ENCODE measurements around the gene MINDY4. TPM values are rescaled to one million over a fixed set of nuclear protein-coding genes. Genes with fewer than 3 reads are reported as not detected.
A peak's percentile ranks its signal among the peaks of the same experiment; 100 is the strongest.

MINDY4 gene
- total RNA-seq, 1 donor from 2014 or later: 8.5 TPM

DNA sequence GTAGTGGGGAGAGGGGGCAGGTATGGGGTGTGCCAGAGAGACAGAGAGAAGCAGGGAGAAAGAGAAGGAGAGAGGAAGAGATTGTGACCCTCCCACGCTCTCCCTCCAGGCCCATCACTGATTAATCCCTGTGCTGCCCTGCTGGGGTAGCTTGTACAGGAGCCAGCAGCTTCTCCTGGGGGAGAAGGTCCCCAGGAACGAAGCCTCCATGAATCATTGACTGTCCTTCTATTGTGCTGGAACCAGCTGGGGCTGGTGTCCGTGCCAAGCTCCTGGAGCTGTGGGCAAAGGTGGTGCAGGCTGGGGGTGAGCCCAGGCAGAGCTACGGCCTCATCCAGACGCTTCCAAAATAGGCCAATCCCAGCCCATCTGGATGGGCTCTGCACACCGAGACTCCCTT is 161.3 kb downstream of the MINDY4 start:
- DNase-seq: no peak

DNA sequence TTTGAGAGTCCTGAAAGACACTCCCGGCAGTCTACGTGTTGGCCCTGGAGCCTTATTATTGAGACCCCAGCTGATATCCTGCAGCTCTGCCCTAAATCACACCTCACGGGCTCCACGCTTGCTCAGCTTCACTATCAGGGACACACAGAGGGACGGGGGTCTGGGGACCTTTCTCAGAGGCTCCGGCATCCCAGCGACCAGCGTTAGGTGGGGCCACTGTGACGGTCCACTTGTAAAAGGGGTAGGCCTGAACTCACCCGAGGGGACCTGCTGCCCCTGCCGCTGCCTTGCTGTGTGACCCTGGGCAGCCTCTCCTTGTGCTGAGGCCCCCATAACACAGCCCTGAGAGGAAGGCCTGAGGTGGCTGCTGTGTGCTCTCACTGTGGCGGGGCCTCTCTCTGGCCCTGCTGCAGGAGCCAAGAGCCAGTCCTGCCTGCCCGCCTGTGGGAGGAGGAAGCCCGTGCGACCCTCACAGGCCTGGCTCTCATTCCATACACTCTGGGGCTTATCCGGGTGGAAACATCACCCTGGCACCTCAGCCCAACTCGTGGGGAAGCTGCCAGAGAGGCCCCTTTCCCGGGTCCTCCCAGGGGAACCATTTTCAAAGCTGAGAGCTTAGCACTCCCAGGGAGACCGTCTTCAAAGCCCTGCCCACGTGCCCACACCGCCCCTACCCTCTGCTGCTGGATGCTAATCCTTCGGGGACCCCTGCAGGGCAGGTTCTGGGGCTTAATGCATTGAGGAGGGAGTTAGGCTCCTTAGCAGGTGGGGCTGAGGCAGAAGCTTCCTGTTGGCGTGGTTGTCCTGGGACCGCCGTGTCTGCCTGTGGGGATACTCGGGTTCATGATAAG is 162.1 kb downstream of the MINDY4 start:
- no peak for DNase-seq

DNA sequence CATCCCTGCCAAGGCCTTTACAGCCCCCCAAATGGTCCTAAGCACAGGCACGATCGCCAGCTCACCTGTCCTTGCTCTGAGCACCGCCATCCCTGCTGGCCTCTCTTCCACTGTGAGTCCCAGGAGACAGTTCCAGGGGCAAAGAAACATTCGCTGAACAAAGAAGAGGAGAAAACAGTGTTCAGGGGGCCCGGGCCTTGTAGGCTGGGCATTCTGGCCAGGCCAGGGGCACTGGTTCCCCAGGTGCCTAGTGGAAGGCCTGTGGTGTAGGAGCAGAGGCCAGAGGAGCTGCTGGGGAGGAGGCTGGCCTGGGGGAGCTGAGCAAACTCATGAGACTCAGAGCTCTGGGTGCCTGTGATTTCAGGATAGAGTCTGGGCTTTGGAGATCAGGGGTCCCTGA is 163.0 kb downstream of the MINDY4 start:
- DNase-seq: no peak

DNA sequence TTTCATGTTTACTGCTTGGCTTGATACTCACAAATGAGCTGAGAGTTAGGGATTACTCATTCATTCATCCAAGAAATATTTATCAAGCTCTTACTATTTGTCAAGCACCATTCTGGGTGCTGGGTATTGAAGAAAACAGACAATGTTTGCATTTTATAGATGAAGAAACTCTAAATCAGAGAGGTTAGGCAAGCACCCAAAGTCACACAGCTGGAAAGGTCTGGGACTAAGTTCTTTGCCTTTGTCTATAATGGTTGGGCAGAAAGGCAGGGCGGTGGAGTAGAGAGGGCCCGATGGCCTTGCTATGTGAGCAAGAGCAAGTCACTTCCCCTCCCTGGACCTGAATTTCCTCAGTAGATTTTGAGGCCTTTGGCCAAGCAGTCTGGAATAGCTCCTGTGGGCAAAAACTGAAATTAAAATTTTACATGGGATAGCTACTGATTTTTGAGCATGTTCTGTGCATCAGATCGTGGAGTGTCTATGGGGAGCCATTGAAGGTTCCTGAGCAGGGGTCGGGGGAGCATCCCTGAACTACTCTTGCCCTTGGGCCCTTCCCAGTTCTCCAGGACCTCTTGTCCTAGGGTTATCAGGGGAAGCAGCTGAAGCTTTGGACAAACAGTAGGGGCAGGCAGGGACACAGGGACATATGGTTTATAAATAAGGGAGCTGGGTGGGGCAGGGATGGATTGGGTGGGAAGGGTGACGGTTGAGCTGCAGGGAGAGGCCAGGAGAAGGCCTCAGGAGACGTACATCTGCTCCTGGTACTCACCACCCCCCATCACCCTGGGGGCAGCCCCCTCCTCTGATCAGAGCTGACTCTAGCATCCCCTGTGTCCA is 163.7 kb downstream of the MINDY4 start:
- DNase-seq: no peak

DNA sequence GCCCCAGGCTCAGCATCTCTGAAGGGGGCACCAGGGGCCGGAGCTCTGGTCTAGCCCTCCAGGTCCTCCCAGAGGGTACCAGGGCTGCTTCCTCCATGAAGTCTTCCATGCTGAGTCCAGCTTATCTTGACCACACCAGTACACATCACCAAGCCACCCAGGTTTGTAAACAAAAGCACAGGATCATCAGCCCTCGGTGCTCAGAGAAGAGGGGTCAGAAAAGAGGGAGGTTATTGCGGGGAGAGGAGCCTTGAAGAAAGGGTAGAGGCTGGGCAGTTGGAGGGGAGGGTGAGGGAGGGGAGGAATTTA is 164.3 kb downstream of the MINDY4 start:
- DNase-seq: no peak

DNA sequence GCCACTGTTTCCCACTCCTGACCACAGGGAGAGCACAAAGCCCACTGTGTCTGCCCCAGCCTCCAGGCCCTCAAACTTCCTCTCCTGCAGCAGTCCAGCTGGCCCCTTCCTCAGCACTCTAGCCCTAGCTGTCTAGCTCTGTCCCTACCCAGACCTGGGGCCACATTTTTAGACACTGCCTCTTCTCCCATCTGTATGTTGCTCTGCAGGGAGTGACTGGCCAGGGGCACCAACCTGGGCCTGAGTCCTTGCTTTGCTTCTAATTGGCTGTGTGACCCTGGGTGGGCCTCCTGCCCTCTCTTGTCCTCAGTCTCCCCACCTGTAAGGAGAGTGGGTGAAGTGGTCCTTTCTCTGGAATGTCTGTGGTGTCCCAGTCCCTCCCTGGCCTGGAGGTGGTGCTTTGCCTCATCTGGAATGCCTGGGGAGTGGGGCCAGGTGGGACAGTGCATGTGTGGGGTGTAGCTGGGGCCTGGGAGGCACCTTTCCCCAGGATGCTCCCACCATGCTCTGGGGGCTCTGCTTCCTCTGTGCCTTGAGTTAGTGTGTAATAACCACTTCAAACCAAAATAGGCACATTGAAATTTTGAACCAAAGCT is 165.5 kb downstream of the MINDY4 start:
- DNase-seq: no peak

- DNase-seq: no peak
Observed at GRCh38 chr7:30937416-30937815, 166.2 kb downstream of the MINDY4 start.

DNA sequence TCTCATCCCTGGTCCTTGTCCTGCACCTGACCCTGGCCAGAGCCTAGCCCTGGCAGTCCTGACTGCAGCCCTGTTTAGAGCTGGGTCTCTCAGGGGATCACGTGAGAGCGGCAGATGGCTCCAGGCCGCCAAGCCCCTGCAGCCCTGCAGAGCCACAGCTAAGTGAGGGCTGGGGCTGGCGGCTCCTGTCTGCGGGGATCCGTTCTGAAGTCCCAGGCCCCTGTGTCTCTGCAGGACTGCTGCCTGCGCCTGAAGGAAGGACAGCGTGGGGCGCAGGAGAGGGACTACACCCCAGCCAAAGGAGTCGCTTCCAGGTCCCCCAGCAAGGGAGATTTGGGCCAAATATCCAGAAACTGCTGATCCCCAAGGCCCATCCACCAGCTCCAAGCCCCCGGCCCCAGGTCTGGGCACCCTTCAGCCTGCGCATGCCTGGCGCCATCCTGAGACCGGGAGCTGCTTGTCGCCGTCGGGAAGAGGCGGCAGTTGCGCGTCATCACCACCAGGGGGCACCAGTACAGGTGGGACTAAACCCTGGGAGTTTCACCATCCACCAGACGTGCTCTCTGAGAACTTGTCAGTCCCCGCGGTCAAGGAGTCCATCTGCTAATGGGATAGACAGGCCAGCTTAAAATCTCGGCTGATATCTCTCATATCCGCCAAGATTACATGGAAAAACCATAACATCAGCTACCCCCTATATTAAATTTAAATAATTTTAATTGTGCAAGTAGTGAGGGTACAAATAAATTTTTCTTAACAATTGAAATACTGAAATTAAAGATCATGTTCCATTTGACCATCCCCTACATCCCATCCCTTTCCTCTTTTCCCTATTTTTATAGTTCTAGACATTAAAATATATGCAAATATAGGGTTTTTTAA is 167.5 kb downstream of the MINDY4 start:
- peak; percentile 83 for DNase-seq

DNA sequence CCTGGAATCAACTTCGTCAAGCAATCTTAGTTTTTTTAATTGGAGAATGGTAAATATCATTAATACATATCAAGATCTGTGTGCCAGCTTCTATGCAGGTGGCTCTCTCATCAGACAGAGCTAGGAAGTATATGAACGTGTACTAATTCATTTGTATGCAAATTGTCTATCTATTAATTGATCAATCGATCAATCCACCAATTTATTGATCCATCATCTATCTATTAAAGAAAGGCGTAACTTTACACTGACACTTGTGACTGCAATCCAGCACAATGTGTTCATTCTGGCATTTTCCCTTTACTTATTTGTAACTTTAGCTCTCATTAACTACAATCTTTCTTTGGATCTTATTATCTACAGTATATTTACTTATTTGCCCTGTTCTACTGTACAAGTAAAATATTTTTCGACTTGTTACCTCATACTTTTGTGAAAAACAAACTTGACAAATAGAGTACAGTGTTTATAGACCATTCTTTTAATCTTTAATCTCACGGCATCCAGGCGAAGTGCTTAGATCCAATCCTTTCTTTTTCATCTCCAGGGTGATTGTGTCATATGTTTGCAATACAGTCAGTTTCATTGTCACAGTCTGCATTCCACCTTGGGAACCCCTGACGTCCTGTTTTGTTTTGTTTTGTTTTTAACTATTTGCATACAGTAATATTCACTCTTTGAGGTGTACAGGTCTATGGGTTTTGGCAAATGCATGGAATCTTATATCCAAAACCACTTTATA is 170.5 kb downstream of the MINDY4 start:
- DNase-seq: no peak

Other genes with a start within 250 kb of the MINDY4 start
- 45.3 TPM for gene GARS1, start 176.5 kb upstream of the MINDY4 start, total RNA-seq
- gene CRHR2, start 89.0 kb upstream of the MINDY4 start, total RNA-seq: 0.51 TPM
- gene INMT, start 19.3 kb upstream of the MINDY4 start, total RNA-seq: 14.5 TPM
- 107 TPM for gene AQP1, start 140.4 kb downstream of the MINDY4 start, total RNA-seq
- gene GHRHR, start 192.5 kb downstream of the MINDY4 start, total RNA-seq: not detected